ENCODE measurements around the gene BRCA2.

Gene BRCA2

GRCh38 chr13:32426990-32427851, 111.9 kb downstream of the BRCA2 start:
- no peak for DNase-seq (ENCODE audit: low read depth)
- no peak overlapping the region for H3K4me3 ChIP-seq (ENCODE audit: low read depth, low read length)
- TF ChIP-seq CTCF (IDR thresholded peaks at IDR 0.05; ENCODE audit: control insufficient read depth, extremely low read depth, insufficient read depth), result no peak

GRCh38 chr13:32427852-32428580, 112.7 kb downstream of the BRCA2 start, which contains the start of gene N4BP2L1:
TSS of gene N4BP2L1 (minus strand) at chr13:32428130. CDS start at chr13:32428082, 48 bp downstream.
- H3K4me3 ChIP-seq (ENCODE audit: low read depth, low read length), result no peak within 1 kb of the TSS
- DNase-seq (ENCODE audit: low read depth), result no peak
- TF ChIP-seq CTCF (IDR thresholded peaks at IDR 0.05; ENCODE audit: control insufficient read depth, extremely low read depth, insufficient read depth), result no peak

- no peak overlapping the region for H3K4me3 ChIP-seq (ENCODE audit: low read depth, low read length)
- no peak for TF ChIP-seq CTCF (IDR thresholded peaks at IDR 0.05; ENCODE audit: control insufficient read depth, extremely low read depth, insufficient read depth)
- no peak for DNase-seq (ENCODE audit: low read depth)
These were observed 113.5 kb downstream of the BRCA2 start for GRCh38 chr13:32428581-32429432.

- no peak overlapping the region for H3K4me3 ChIP-seq (ENCODE audit: low read depth, low read length)
- TF ChIP-seq CTCF (IDR thresholded peaks at IDR 0.05; ENCODE audit: control insufficient read depth, extremely low read depth, insufficient read depth), result no peak
These were observed 114.2 kb downstream of the BRCA2 start for GRCh38 chr13:32429433-32429909.

GRCh38 chr13:32430018-32430747, 114.9 kb downstream of the BRCA2 start:
- no peak for DNase-seq (ENCODE audit: low read depth)
- no peak for TF ChIP-seq CTCF (IDR thresholded peaks at IDR 0.05; ENCODE audit: control insufficient read depth, extremely low read depth, insufficient read depth)

More at GRCh38 chr13:32429433-32429909, 114.2 kb downstream of the BRCA2 start:
- no peak for DNase-seq (ENCODE audit: low read depth)

GRCh38 chr13:32431361-32431760, 116.1 kb downstream of the BRCA2 start:
- H3K4me3 ChIP-seq (ENCODE audit: low read depth, low read length), result no peak overlapping the region
- DNase-seq (ENCODE audit: low read depth), result no peak
- no peak for TF ChIP-seq CTCF (IDR thresholded peaks at IDR 0.05; ENCODE audit: control insufficient read depth, extremely low read depth, insufficient read depth)

More at GRCh38 chr13:32430018-32430747, 114.9 kb downstream of the BRCA2 start:
- no peak overlapping the region for H3K4me3 ChIP-seq (ENCODE audit: low read depth, low read length)
